GM12874 (cell line): ENCODE measurements around the gene NT5DC2.

ENCODE experiments used
- CTCF ChIP-seq: IDR thresholded peaks from 2 replicates; pipeline ENCODE4 v1.5.1; 2011; ENCODE audit warnings: low read depth, mild to moderate bottlenecking, control low read depth, low read length, moderate library complexity; ENCODE audit not compliant: insufficient read depth

Gene NT5DC2

GRCh38 chr3:52521488-52521824 is 12.2 kb downstream of the NT5DC2 start:
- TF ChIP-seq CTCF = no peak

DNA sequence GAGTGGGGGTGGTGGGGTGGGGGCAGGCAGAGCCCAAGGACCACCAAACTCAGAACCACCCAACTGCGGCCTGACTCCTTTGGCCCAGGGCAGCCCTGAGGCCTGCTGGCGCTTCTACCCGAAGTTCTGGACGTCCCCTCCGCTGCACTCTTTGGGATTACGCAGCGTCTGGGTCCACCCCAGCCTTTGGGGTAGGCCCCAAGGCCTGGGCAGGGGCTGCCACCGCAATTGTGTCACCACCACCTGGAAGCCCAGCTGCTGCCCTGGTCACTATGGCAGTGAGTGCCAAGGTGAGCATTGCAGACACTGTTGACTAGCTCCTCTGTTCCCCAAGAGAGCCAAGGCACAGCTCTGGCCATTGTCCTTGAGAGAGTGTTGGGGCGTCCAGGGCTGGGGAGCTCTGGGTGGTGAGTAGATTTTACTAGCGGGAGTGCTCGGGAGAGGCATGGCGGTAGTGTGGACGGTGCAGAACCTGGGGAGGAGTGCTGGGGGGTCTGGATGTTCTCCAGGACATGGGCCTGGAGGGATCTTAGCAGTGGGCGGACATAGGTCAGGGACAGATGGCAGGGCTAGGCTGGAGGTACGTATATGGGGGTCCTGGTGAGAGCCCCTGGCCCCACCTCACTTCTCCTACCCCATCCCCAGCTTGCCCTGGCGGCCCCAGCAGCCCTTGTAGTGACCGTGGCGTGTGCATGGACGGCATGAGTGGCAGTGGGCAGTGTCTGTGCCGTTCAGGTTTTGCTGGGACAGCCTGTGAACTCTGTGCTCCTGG is 12.8 kb downstream of the NT5DC2 start:
- no peak for TF ChIP-seq CTCF

GRCh38 chr3:52520141-52520667 is 13.5 kb downstream of the NT5DC2 start:
- no peak for TF ChIP-seq CTCF

- TF ChIP-seq CTCF = no peak
Measured at GRCh38 chr3:52519445-52520140, 14.1 kb downstream of the NT5DC2 start.

DNA sequence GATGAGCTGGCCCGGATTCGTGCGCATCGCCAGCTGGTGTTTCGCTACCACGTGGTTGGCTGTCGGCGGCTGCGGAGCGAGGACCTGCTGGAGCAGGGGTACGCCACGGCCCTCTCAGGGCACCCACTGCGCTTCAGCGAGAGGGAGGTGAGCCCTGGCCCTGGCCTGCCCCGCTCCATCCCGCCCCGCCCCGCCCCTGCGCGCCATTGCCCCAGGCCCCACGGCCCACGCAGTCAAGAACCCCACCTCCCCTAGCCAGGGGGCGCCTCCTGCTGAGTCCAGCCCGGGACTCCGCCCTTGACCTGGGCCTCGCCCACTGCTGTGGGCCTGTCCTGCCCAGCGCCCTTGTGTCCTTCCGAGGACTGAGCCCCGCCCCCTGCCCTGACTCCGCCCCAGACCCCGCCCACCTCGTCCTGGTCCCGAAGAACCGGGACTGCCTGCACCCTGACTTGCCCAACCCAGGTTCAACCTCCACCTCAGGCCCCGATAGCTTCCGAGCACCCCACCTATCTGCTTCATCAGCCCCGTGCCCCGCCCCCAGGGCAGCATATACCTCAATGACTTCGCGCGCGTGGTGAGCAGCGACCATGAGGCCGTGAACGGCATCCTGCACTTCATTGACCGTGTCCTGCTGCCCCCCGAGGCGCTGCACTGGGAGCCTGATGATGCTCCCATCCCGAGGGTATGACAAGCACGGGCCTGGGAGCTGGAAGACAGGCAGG is 14.8 kb downstream of the NT5DC2 start:
- TF ChIP-seq CTCF = no peak

DNA sequence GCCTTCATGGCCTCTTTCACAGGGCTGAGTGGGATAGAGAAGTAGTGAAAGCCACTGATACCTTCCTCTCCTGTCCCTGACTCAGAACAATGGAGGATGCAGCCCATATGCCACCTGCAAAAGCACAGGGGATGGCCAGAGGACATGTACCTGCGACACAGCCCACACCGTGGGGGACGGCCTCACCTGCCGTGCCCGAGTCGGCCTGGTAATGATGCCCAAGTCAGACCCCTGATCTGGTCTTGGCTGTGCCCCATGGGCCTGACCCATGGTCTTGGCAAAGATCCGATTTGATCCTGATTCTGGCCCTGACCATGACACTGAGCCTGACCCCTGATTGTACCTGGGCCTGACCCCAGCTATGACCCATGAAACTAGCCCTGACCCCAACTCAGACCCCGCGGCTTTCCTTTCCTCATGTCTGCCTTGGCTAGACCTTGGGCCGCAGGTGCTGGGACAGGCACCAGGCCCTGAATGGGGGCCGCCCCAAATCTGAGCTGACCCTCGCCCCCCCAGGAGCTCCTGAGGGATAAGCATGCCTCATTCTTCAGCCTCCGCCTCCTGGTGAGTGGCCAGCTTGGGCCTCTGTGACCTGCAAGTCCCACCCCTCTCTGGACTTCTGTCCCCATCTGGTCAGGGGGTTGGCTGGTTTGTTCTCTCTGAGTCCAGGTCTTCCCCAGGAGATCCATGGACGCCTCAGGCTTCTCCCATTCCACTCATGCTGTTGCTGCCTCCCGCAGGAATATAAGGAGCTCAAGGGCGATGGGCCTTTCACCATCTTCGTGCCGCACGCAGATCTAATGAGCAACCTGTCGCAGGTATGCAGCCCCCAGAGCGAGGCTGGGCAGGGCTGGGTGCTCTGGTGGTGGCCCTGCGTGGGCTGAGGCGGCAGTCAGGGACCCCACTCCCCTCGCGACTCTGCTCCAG is 15.6 kb downstream of the NT5DC2 start:
- TF ChIP-seq CTCF = no peak
